Endothelial cell of umbilical vein (primary cell): ENCODE results near the gene RGS4. TPM values are rescaled to one million over a fixed set of nuclear protein-coding genes. Genes with fewer than 3 reads are reported as not detected.

ENCODE experiments used
- BruUV-seq: library from RNA; stranded (reverse); fragments of 400-500 nt; replicated peaks from 2 replicates; lab custom pipeline; 2021; lab: Mats Ljungman, UMichigan
- CTCF ChIA-PET: fragments of 300-600, 350-600 bp; sonication (Branson Sonifier 250); formaldehyde crosslinking; loops from one replicate; lab custom pipeline; 2021; ENCODE audit warnings: antibody characterized with exemption, inconsistent platforms; lab: Charles Lee
- POLR2A ChIA-PET: fragments of 300-600, 350-600 bp; sonication (Branson Sonifier 250); formaldehyde crosslinking; loops from one replicate; lab custom pipeline; 2021; ENCODE audit warnings: antibody characterized with exemption, inconsistent platforms; lab: Charles Lee
- DNase-seq: peaks from one replicate; pipeline ENCODE4 v3.0.0-alpha.2; 2011; ENCODE audit warnings: low read depth, low spot score
- FAIRE-seq: peaks from 2 replicates; lab custom pipeline; 2011; peaks lifted over from hg19 to GRCh38; lab: Jason Lieb, UNC
- H2AFZ ChIP-seq: 2 replicates; pipeline ENCODE4 v1.6.0; 2012; ENCODE audit warnings: low read depth, low read length, control low read depth, inconsistent platforms
- H3K27ac ChIP-seq: 2 replicates; pipeline ENCODE4 v1.5.1; 2011; ENCODE audit warnings: low read depth, mild to moderate bottlenecking, control low read depth, low read length, moderate library complexity; ENCODE audit not compliant: insufficient read depth
- H3K27me3 ChIP-seq, 2 experiments: 2 replicates each; pipeline versions ENCODE4 v1.6.0 to v1.6.1; 2011; ENCODE audit warnings: low read length in 2 of 2, mixed read lengths in 1 of 2; ENCODE audit not compliant: control insufficient read depth in 2 of 2, insufficient read depth in 2 of 2
- H3K36me3 ChIP-seq, 2 experiments: 2 replicates in 1 of 2; 3 replicates in 1 of 2; pipeline ENCODE4 v1.5.1; 2011; ENCODE audit warnings: low read length in 2 of 2, mild to moderate bottlenecking in 1 of 2, moderate library complexity in 1 of 2; ENCODE audit not compliant: control insufficient read depth in 2 of 2, insufficient read depth in 2 of 2; ENCODE audit errors: extremely low read depth in 1 of 2
- H3K4me1 ChIP-seq: 3 replicates; pipeline ENCODE4 v1.5.1; 2011; ENCODE audit warnings: mild to moderate bottlenecking, low read length; ENCODE audit not compliant: control insufficient read depth, insufficient read depth; ENCODE audit errors: extremely low read depth
- H3K4me2 ChIP-seq: 2 replicates; pipeline ENCODE4 v1.6.1; 2011; ENCODE audit warnings: low read length, control low read depth, mixed read lengths; ENCODE audit not compliant: insufficient read depth
- H3K4me3 ChIP-seq, 3 experiments: fragments of 200-600 bp in 1 of 3; sonication (generic), shearing (Covaris generic) in 1 of 3; replicated peaks in 1 of 3; 2 replicates each; pipeline ENCODE4 v1.5.1; 2011 to 2016; ENCODE audit warnings: control low read depth in 3 of 3, low read length in 3 of 3, mild to moderate bottlenecking in 2 of 3, inconsistent platforms in 1 of 3, low read depth in 1 of 3, moderate library complexity in 1 of 3; ENCODE audit not compliant: insufficient read depth in 1 of 3
- H3K79me2 ChIP-seq: 2 replicates; pipeline ENCODE4 v1.6.0; 2012; ENCODE audit warnings: low read length, inconsistent platforms; ENCODE audit not compliant: control insufficient read depth, insufficient read depth
- H3K9ac ChIP-seq: replicated peaks from 2 replicates; pipeline ENCODE3; 2011; ENCODE audit warnings: low read length, control low read depth; ENCODE audit not compliant: insufficient read depth; ENCODE audit errors: extremely low read depth
- H3K9me1 ChIP-seq: replicated peaks from 3 replicates; pipeline ENCODE4 v1.6.0; 2011; ENCODE audit warnings: mild to moderate bottlenecking, low read length; ENCODE audit not compliant: control insufficient read depth, insufficient read depth; ENCODE audit errors: extremely low read depth
- H3K9me3 ChIP-seq: replicated peaks from 2 replicates; pipeline ENCODE4 v1.5.1; 2012; ENCODE audit warnings: low read length, inconsistent platforms; ENCODE audit not compliant: control insufficient read depth, insufficient read depth
- H4K20me1 ChIP-seq: replicated peaks from 2 replicates; pipeline ENCODE3; 2011; ENCODE audit warnings: mild to moderate bottlenecking, low read length; ENCODE audit not compliant: control insufficient read depth, insufficient read depth; ENCODE audit errors: extremely low read depth
- CTCF ChIP-seq, 2 donors: IDR thresholded peaks; 1 replicate in 1 of 2; 2 replicates in 1 of 2; pipeline ENCODE4 v1.5.1; 2011; ENCODE audit warnings: low read length in 2 of 2, mild to moderate bottlenecking in 2 of 2, moderate library complexity in 2 of 2, control low read depth in 1 of 2, inconsistent platforms in 1 of 2, low read depth in 1 of 2; ENCODE audit not compliant: insufficient read depth in 1 of 2; ENCODE audit errors: extremely low read depth in 1 of 2
- FOS ChIP-seq: IDR thresholded peaks from 2 replicates; pipeline ENCODE4 v1.6.1; 2011; ENCODE audit warnings: mild to moderate bottlenecking, low read length, moderate library complexity, borderline replicate concordance; ENCODE audit not compliant: insufficient read depth
- GATA2 ChIP-seq: IDR thresholded peaks from 2 replicates; pipeline ENCODE4 v1.7.0; 2011; ENCODE audit warnings: low read depth, mild to moderate bottlenecking, moderate library complexity, mixed read lengths, low read length; ENCODE audit not compliant: insufficient read length, insufficient read depth
- MYC ChIP-seq: IDR thresholded peaks from one replicate; pipeline ENCODE4 v1.6.1; 2011; ENCODE audit warnings: mild to moderate bottlenecking, low read depth, low read length
- POLR2A ChIP-seq: IDR thresholded peaks from 2 replicates; pipeline ENCODE4 v1.6.1; 2012; ENCODE audit warnings: low read depth, mild to moderate bottlenecking, control low read depth, low read length
- dilution Hi-C: fragments of 300-500 bp; cut with MboI; formaldehyde crosslinking; loops from one replicate; pipeline ENCODE4 v1.15.0; 2019; ENCODE audit warnings: low sequenced_read_pairs; ENCODE audit not compliant: extremely low pct_ligation_motif_present
- intact Hi-C: fragments of 100-400 bp; cut with micrococcal nuclease; formaldehyde crosslinking; loops from one replicate; pipeline ENCODE4 v1.10.0; 2022
- polyA plus RNA-seq, 4 experiments: library from polyadenylated mRNA; depleted of rRNA in 3 of 4; stranded (reverse) in 3 of 4; unstranded in 1 of 4; fragments of >200 nt; gene quantifications; 2 replicates each; pipeline versions ENCODE4 v1.2.1 to v1.2.3, GENCODE V29; 2011 to 2012; ENCODE audit warnings: missing spikeins in 1 of 4
- total RNA-seq: library from RNA; stranded (reverse); gene quantifications from 2 replicates; pipeline ENCODE4 v1.2.3, GENCODE V29; 2021

Gene RGS4
- total and polyA plus RNA-seq, 2 donors (not counting 3 experiments of a cell fraction or from before 2014, with no cell fraction given), result 14.6 to 59.3 TPM

- TF ChIP-seq CTCF (IDR thresholded peaks at IDR 0.05; ENCODE audit: extremely low read depth in 1 of 2, insufficient read depth in 1 of 2, low read depth in 1 of 2, low read length in 2 of 2) (no peak), GATA2 (peak; percentile 96), FOS (peak; percentile 96), POLR2A (no peak), MYC (no peak)
- Histone ChIP-seq H3K79me2 (no peaks in the 10 kb centered on the region), H3K9ac (peak overlapping the region; percentile 8), H2AFZ (peak overlapping the region; percentile 5), H4K20me1 (no peaks in the 10 kb centered on the region), H3K36me3 (no peaks in the 10 kb centered on the region), H3K4me3 (no peak overlapping the region), H3K27ac (peak overlapping the region; percentile 54), H3K4me2 (peak overlapping the region; percentile 42), H3K9me3 (no peaks in the 10 kb centered on the region), H3K9me1 (no peaks in the 10 kb centered on the region), H3K27me3 (no peaks in the 10 kb centered on the region), H3K4me1 (peaks cover 21% of the 10 kb centered on the region)
- dilution Hi-C loops (no loop called here), intact Hi-C loops (loop anchor here (2.0 kb wide), 2 partner anchors 33 to 51 kb away; partner anchors contain the start of gene RGS4)
- POLR2A ChIA-PET, result no interaction called here
- peak; percentile 72 for DNase-seq
- peak; percentile 79 for FAIRE-seq
- BruUV-seq, result TSS peak; percentile 73
- CTCF ChIA-PET, result interaction anchor here (0.6 to 1.7 kb wide), 4 partner anchors 34 to 1559 kb away, joined by 3 to 5 read pairs (median 4); partner anchors contain the start of gene RGS4
Observed at GRCh38 chr1:163035446-163036249, 33.5 kb upstream of the RGS4 start.
